Endodermal cell (in vitro differentiated cells): ENCODE data around the gene GUCY1A1. TPM values are rescaled to one million over a fixed set of nuclear protein-coding genes. Genes with fewer than 3 reads are reported as not detected.

Experiments
- DNase-seq: peaks from one replicate; pipeline ENCODE4 v3.0.0-alpha.2; 2017
- H3K27ac ChIP-seq: 2 replicates; pipeline ENCODE4 v1.5.1; 2013; ENCODE audit warnings: mild to moderate bottlenecking, low read depth, low read length, moderate library complexity
- H3K27me3 ChIP-seq: 2 replicates; pipeline ENCODE4 v1.6.1; 2013; ENCODE audit warnings: mild to moderate bottlenecking, low read length, moderate library complexity; ENCODE audit not compliant: insufficient read depth, control insufficient read depth, poor library complexity, severe bottlenecking
- H3K36me3 ChIP-seq: 2 replicates; pipeline ENCODE4 v1.7.0; 2013; ENCODE audit warnings: mild to moderate bottlenecking, low read length, moderate library complexity; ENCODE audit not compliant: control insufficient read depth, insufficient read depth
- H3K4me1 ChIP-seq: one replicate; pipeline ENCODE4 v1.7.0; 2013; ENCODE audit warnings: low read length; ENCODE audit not compliant: control insufficient read depth, insufficient read depth
- H3K4me3 ChIP-seq: 2 replicates; pipeline ENCODE4 v1.5.1; 2013; ENCODE audit warnings: mild to moderate bottlenecking, low read length, moderate library complexity
- H3K9ac ChIP-seq: 2 replicates; pipeline ENCODE4 v1.6.1; 2013; ENCODE audit warnings: mild to moderate bottlenecking, low read length, moderate library complexity; ENCODE audit not compliant: poor library complexity, severe bottlenecking; ENCODE audit errors: extremely low read depth
- H3K9me3 ChIP-seq: 2 replicates; pipeline ENCODE4 v1.6.1; 2013; ENCODE audit warnings: mild to moderate bottlenecking, low read length, moderate library complexity; ENCODE audit not compliant: control insufficient read depth
- H3K27ac Mint-ChIP-seq: 2 replicates; pipeline ENCODE4 v1.8.0; 2020; ENCODE audit warnings: mixed read lengths
- H3K27me3 Mint-ChIP-seq: 2 replicates; pipeline ENCODE4 v1.8.0; 2021; ENCODE audit warnings: mild to moderate bottlenecking, mixed read lengths; ENCODE audit not compliant: insufficient read depth
- H3K36me3 Mint-ChIP-seq: 2 replicates; pipeline ENCODE4 v1.8.0; 2020; ENCODE audit warnings: low read depth, mixed read lengths
- H3K4me1 Mint-ChIP-seq: 2 replicates; pipeline ENCODE4 v1.8.0; 2020; ENCODE audit warnings: mixed read lengths
- H3K4me3 Mint-ChIP-seq: 2 replicates; pipeline ENCODE4 v1.8.0; 2020; ENCODE audit warnings: mild to moderate bottlenecking, moderate library complexity, mixed read lengths
- H3K9me3 Mint-ChIP-seq: 2 replicates; pipeline ENCODE4 v1.8.0; 2020; ENCODE audit warnings: mild to moderate bottlenecking, mixed read lengths
- WGBS, 2 experiments: methylation state at CpG; one replicate each; pipeline versions ENCODE4 v1.1.5 to v1.1.7; 2013; ENCODE audit warnings: missing lambda C conversion rate in 2 of 2, mixed read lengths in 1 of 2; ENCODE audit not compliant: insufficient coverage in 1 of 2, insufficient read length in 1 of 2; 5-methylcytosine and 5-hydroxymethylcytosine counted together
- total RNA-seq, 2 donors: library from RNA; stranded (reverse); fragmentation: NEBNext Ultra II Directional in 1 of 2; extraction: Animal tissue kit (Norgen Biotek cat#: 25700) in 1 of 2; gene quantifications; 2 replicates in 1 of 2; 3 replicates in 1 of 2; pipeline ENCODE4 v1.2.1, GENCODE V29; 2021
- TF ChIP-seq, protein P1 (sequence below): fragments of 200-600 bp; sonication (generic); conservative IDR thresholded peaks from 2 replicates; pipeline ENCODE4 v1.5.0; 2021; ENCODE audit warnings: antibody characterized with exemption, mild to moderate bottlenecking

GUCY1A1 gene
- total RNA-seq, 2 donors from 2014 or later = 0.58 to 1.1 TPM

DNA sequence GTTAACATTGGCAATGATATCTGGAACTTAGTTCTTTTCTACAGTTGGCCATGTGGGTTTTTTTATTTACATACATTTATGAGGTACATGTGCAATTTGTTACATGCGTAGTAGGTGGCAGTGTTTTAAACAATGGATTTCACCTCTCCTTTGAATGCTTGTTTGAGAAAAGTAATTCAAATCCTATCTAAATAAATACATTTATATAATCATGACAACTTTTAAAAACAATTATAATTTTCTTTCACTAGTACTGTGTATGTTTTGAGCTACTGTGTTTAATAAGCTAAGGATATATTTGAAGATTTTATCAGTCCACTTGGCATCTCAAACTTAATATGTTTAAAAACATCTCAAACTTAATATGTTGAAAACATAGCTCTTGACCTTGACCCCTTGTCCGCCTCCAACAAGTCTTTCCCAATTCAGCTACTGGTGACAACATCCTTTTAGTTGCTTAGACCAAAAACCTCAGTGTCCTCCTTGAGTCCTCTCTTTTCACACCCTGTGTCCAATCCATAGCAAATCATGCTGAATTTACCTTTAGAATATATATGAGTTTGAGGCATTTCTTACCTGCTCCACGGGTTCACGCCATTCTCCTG lies 106.7 kb downstream of the GUCY1A1 start:
- no peaks in the 10 kb centered on the region for H3K4me1 Mint-ChIP-seq
- no peaks in the 10 kb centered on the region for H3K36me3 Mint-ChIP-seq
- H3K27me3 Mint-ChIP-seq = no peaks in the 10 kb centered on the region
- 98 to 100% methylated on average over 2 to 4 of the region's 4 CpGs for WGBS, 2 experiments
- no peak overlapping the region for H3K27ac Mint-ChIP-seq
- Histone ChIP-seq H3K4me3 (no peak overlapping the region), H3K9ac (no peak overlapping the region), H3K9me3 (no peaks in the 10 kb centered on the region), H3K27me3 (no peaks in the 10 kb centered on the region), H3K4me1 (no peaks in the 10 kb centered on the region), H3K27ac (no peak overlapping the region), H3K36me3 (no peaks in the 10 kb centered on the region)
- TF ChIP-seq, protein P1, sequence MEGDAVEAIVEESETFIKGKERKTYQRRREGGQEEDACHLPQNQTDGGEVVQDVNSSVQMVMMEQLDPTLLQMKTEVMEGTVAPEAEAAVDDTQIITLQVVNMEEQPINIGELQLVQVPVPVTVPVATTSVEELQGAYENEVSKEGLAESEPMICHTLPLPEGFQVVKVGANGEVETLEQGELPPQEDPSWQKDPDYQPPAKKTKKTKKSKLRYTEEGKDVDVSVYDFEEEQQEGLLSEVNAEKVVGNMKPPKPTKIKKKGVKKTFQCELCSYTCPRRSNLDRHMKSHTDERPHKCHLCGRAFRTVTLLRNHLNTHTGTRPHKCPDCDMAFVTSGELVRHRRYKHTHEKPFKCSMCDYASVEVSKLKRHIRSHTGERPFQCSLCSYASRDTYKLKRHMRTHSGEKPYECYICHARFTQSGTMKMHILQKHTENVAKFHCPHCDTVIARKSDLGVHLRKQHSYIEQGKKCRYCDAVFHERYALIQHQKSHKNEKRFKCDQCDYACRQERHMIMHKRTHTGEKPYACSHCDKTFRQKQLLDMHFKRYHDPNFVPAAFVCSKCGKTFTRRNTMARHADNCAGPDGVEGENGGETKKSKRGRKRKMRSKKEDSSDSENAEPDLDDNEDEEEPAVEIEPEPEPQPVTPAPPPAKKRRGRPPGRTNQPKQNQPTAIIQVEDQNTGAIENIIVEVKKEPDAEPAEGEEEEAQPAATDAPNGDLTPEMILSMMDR = no peak
- DNase-seq = no peak
- H3K9me3 Mint-ChIP-seq = no peaks in the 10 kb centered on the region
- H3K4me3 Mint-ChIP-seq = no peak overlapping the region

DNA sequence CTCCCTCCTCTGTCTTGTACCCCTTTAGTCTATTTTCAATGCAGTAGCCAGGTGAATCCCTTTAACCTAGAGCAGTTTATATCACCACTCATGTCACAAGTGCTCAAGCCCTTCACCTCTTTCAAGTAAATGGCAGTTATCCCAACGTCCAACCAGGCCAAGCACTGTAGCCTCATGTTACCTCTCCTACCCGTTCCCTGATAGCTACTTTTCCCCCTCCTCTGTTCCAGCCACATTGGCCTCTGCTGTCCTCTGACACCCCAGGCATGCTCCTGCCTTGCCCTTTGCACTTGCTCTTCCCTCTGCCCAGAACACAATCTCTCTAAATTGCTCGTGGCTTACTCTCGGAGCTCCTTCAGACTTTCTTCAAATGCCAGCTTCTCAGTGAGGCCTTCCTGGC lies 107.4 kb downstream of the GUCY1A1 start:
- TF ChIP-seq, protein P1 = no peak
- 89 to 93% methylated on average over 3 to 4 of the region's 4 CpGs for WGBS, 2 experiments

GRCh38 chr4:155777971-155778735 lies 111.5 kb downstream of the GUCY1A1 start:
- DNase-seq = no peak
- TF ChIP-seq, protein P1 = no peak
- no peak overlapping the region for H3K9ac ChIP-seq
- H3K27ac ChIP-seq = no peak overlapping the region
- H3K36me3 ChIP-seq = no peaks in the 10 kb centered on the region
- Mint-ChIP-seq H3K36me3 (no peaks in the 10 kb centered on the region), H3K27ac (no peak overlapping the region), H3K9me3 (no peaks in the 10 kb centered on the region), H3K27me3 (peaks cover 11% of the 10 kb centered on the region), H3K4me3 (no peak overlapping the region), H3K4me1 (no peaks in the 10 kb centered on the region)
- no peaks in the 10 kb centered on the region for H3K9me3 ChIP-seq
- WGBS, 2 experiments = 82% methylated on average over 2 of the region's 3 CpGs; no CpG with 5 or more reads in 1 of the 2 experiments
- H3K4me1 ChIP-seq = no peaks in the 10 kb centered on the region
- no peak overlapping the region for H3K4me3 ChIP-seq
- no peaks in the 10 kb centered on the region for H3K27me3 ChIP-seq

More for the DNA sequence above, 107.4 kb downstream of the GUCY1A1 start:
- Mint-ChIP-seq H3K36me3 (no peaks in the 10 kb centered on the region), H3K4me3 (no peak overlapping the region), H3K27ac (no peak overlapping the region), H3K27me3 (no peaks in the 10 kb centered on the region), H3K4me1 (no peaks in the 10 kb centered on the region), H3K9me3 (no peaks in the 10 kb centered on the region)
- Histone ChIP-seq H3K27ac (no peak overlapping the region), H3K36me3 (no peaks in the 10 kb centered on the region), H3K9me3 (no peaks in the 10 kb centered on the region), H3K27me3 (no peaks in the 10 kb centered on the region), H3K4me1 (no peaks in the 10 kb centered on the region), H3K4me3 (no peak overlapping the region), H3K9ac (no peak overlapping the region)
- no peak for DNase-seq
